Effector memory CD8-positive, alpha-beta T cell (primary cell): ENCODE results near the gene RAD51.
"Not testable (repeated sequence)": the region's sequence is repeated elsewhere in the genome, so short reads cannot be mapped to it uniquely, and the experiment has no call there.

ENCODE experiments used
- ATAC-seq: fragments of 150-1000 bp; cut with Tn5 transposase; replicated peaks from 2 replicates; pipeline ENCODE4 v1.10.0; 2021; ENCODE audit warnings: mild to moderate bottlenecking, moderate library complexity
- DNase-seq, 3 experiments: peaks; one replicate each; pipeline ENCODE4 v3.0.0; 2021
- H3K27ac Mint-ChIP-seq, 2 donors: one replicate each; pipeline ENCODE4 v1.8.0; 2022; ENCODE audit warnings: mild to moderate bottlenecking in 2 of 2, mixed read lengths in 2 of 2, moderate library complexity in 2 of 2
- H3K27me3 Mint-ChIP-seq, 2 donors: one replicate each; pipeline ENCODE4 v1.8.0; 2022; ENCODE audit warnings: mixed read lengths in 2 of 2
- H3K36me3 Mint-ChIP-seq: one replicate; pipeline ENCODE4 v1.8.0; 2022; ENCODE audit warnings: mild to moderate bottlenecking, moderate library complexity, mixed read lengths; ENCODE audit not compliant: insufficient read depth
- H3K4me1 Mint-ChIP-seq, 2 donors: one replicate each; pipeline ENCODE4 v1.8.0; 2022; ENCODE audit warnings: low read depth in 2 of 2, mixed read lengths in 2 of 2
- H3K4me3 Mint-ChIP-seq, 2 donors: one replicate each; pipeline ENCODE4 v1.8.0; 2022; ENCODE audit warnings: mild to moderate bottlenecking in 2 of 2, mixed read lengths in 2 of 2, moderate library complexity in 2 of 2
- H3K9me3 Mint-ChIP-seq, 2 donors: one replicate each; pipeline ENCODE4 v1.8.0; 2022; ENCODE audit warnings: mixed read lengths in 2 of 2
- total RNA-seq, 9 experiments: gene quantifications; one replicate each; lab custom pipeline; 2026; lab: John Stamatoyannopoulos, UW

RAD51 gene
- total RNA-seq, result 1.2 to 7.5 (median 2.8) reads per million in 9 experiments

GRCh38 chr15:40694688-40695468 lies at the start of gene RAD51:
Gene RAD51, plus strand, starts transcription at chr15:40695174. Its CDS starts 3,585 bp downstream, at chr15:40698759.
- peak within 1 kb of the TSS; percentile 96 to 97 for H3K27ac Mint-ChIP-seq
- peak; percentile 92 for ATAC-seq
- H3K9me3 Mint-ChIP-seq, result no peaks in the 10 kb centered on the region
- H3K27me3 Mint-ChIP-seq, result no peaks in the 10 kb centered on the region
- peaks cover 15 to 25% of the 10 kb centered on the region in 2 donors for H3K4me1 Mint-ChIP-seq
- peak within 1 kb of the TSS; percentile 94 to 97 for H3K4me3 Mint-ChIP-seq
- peak; percentile 90 to 92 (median 91) for DNase-seq
- H3K36me3 Mint-ChIP-seq, result peaks cover 19% of the 10 kb centered on the region

- H3K27me3 Mint-ChIP-seq, result no peaks in the 10 kb centered on the region
- H3K36me3 Mint-ChIP-seq, result no peaks in the 10 kb centered on the region
- DNase-seq, result no peak
- H3K27ac Mint-ChIP-seq, result no peak overlapping the region
- H3K9me3 Mint-ChIP-seq, result no peaks in the 10 kb centered on the region
- no peak for ATAC-seq
- peaks cover 0 to 5% of the 10 kb centered on the region in 2 donors for H3K4me1 Mint-ChIP-seq
- H3K4me3 Mint-ChIP-seq, result no peak overlapping the region
Measured at GRCh38 chr15:40647523-40647922, 47.5 kb upstream of the RAD51 start.

- no peak overlapping the region for H3K4me3 Mint-ChIP-seq
- ATAC-seq (no peak), DNase-seq (no peak)
- no peaks in the 10 kb centered on the region for H3K27me3 Mint-ChIP-seq
- H3K9me3 Mint-ChIP-seq, result no peaks in the 10 kb centered on the region
- peaks cover 0 to 5% of the 10 kb centered on the region in 2 donors for H3K4me1 Mint-ChIP-seq
- H3K36me3 Mint-ChIP-seq, result no peaks in the 10 kb centered on the region
- H3K27ac Mint-ChIP-seq, result no peak overlapping the region
Measured at GRCh38 chr15:40650479-40650878, 44.5 kb upstream of the RAD51 start.

GRCh38 chr15:40660686-40661085 lies 34.3 kb upstream of the RAD51 start:
- H3K36me3 Mint-ChIP-seq, result no peaks in the 10 kb centered on the region
- DNase-seq (no peak), ATAC-seq (no peak)
- no peak overlapping the region for H3K27ac Mint-ChIP-seq
- no peaks in the 10 kb centered on the region for H3K4me1 Mint-ChIP-seq
- H3K27me3 Mint-ChIP-seq, result no peaks in the 10 kb centered on the region
- no peak overlapping the region for H3K4me3 Mint-ChIP-seq
- no peaks in the 10 kb centered on the region for H3K9me3 Mint-ChIP-seq

GRCh38 chr15:40664909-40665308 lies 30.1 kb upstream of the RAD51 start:
- H3K4me3 Mint-ChIP-seq, result no peak overlapping the region
- H3K27ac Mint-ChIP-seq, result no peak overlapping the region
- no peaks in the 10 kb centered on the region for H3K9me3 Mint-ChIP-seq
- DNase-seq (no peak), ATAC-seq (no peak)
- H3K27me3 Mint-ChIP-seq, result no peaks in the 10 kb centered on the region
- H3K4me1 Mint-ChIP-seq, result no peaks in the 10 kb centered on the region
- no peaks in the 10 kb centered on the region for H3K36me3 Mint-ChIP-seq

GRCh38 chr15:40676290-40676689 lies 18.7 kb upstream of the RAD51 start:
- H3K4me3 Mint-ChIP-seq, H3K4me1 Mint-ChIP-seq, ATAC-seq: not testable (repeated sequence)

GRCh38 chr15:40676906-40677305 lies 18.1 kb upstream of the RAD51 start:
- H3K4me1 Mint-ChIP-seq, H3K27ac Mint-ChIP-seq, ATAC-seq: not testable (repeated sequence)

More at GRCh38 chr15:40676290-40676689, 18.7 kb upstream of the RAD51 start:
- not testable (repeated sequence) for DNase-seq, H3K9me3 Mint-ChIP-seq, H3K36me3 Mint-ChIP-seq, H3K27ac Mint-ChIP-seq, H3K27me3 Mint-ChIP-seq

GRCh38 chr15:40680151-40680550 lies 14.8 kb upstream of the RAD51 start:
- Mint-ChIP-seq H3K27ac (no peak overlapping the region), H3K9me3 (no peaks in the 10 kb centered on the region), H3K36me3 (peaks cover 3% of the 10 kb centered on the region), H3K4me3 (no peak overlapping the region), H3K27me3 (no peaks in the 10 kb centered on the region), H3K4me1 (peaks cover 0 to 8% of the 10 kb centered on the region in 2 donors)
- ATAC-seq (no peak), DNase-seq (no peak)

More at GRCh38 chr15:40676906-40677305, 18.1 kb upstream of the RAD51 start:
- DNase-seq, H3K4me3 Mint-ChIP-seq, H3K27me3 Mint-ChIP-seq, H3K36me3 Mint-ChIP-seq, H3K9me3 Mint-ChIP-seq: not testable (repeated sequence)

- not testable (repeated sequence) for H3K4me3 Mint-ChIP-seq, H3K4me1 Mint-ChIP-seq, ATAC-seq, H3K9me3 Mint-ChIP-seq, H3K27me3 Mint-ChIP-seq, H3K27ac Mint-ChIP-seq, DNase-seq, H3K36me3 Mint-ChIP-seq
Measured at GRCh38 chr15:40680959-40681358, 14.0 kb upstream of the RAD51 start.

GRCh38 chr15:40684381-40684780 lies 10.6 kb upstream of the RAD51 start:
- Mint-ChIP-seq H3K9me3 (no peaks in the 10 kb centered on the region), H3K36me3 (peaks cover 3% of the 10 kb centered on the region), H3K4me1 (no peaks in the 10 kb centered on the region), H3K27ac (no peak overlapping the region), H3K4me3 (no peak overlapping the region), H3K27me3 (no peaks in the 10 kb centered on the region)
- no peak for DNase-seq
- ATAC-seq, result no peak

- peaks cover 0 to 5% of the 10 kb centered on the region in 2 donors for H3K4me1 Mint-ChIP-seq
- DNase-seq, result no peak
- ATAC-seq, result no peak
- H3K27ac Mint-ChIP-seq, result peak overlapping the region in 1 of 2 donors; percentile 76
- H3K9me3 Mint-ChIP-seq, result no peaks in the 10 kb centered on the region
- peaks cover 3% of the 10 kb centered on the region for H3K36me3 Mint-ChIP-seq
- H3K4me3 Mint-ChIP-seq, result no peak overlapping the region
- H3K27me3 Mint-ChIP-seq, result no peaks in the 10 kb centered on the region
Measured at GRCh38 chr15:40685376-40685775, 9.6 kb upstream of the RAD51 start.

- ATAC-seq, result no peak
- no peak overlapping the region for H3K4me3 Mint-ChIP-seq
- peak overlapping the region; percentile 16 to 17 for H3K27ac Mint-ChIP-seq
Measured at GRCh38 chr15:40688932-40689799, 5.8 kb upstream of the RAD51 start.

GRCh38 chr15:40691737-40692136 lies 3.2 kb upstream of the RAD51 start:
- DNase-seq (no peak), ATAC-seq (no peak)
- Mint-ChIP-seq H3K27ac (no peak overlapping the region), H3K4me3 (no peak overlapping the region), H3K9me3 (no peaks in the 10 kb centered on the region), H3K4me1 (peaks cover 13 to 28% of the 10 kb centered on the region in 2 donors), H3K27me3 (no peaks in the 10 kb centered on the region), H3K36me3 (peaks cover 22% of the 10 kb centered on the region)

More at GRCh38 chr15:40688932-40689799, 5.8 kb upstream of the RAD51 start:
- Mint-ChIP-seq H3K27me3 (no peaks in the 10 kb centered on the region), H3K4me1 (peaks cover 5 to 14% of the 10 kb centered on the region in 2 donors), H3K9me3 (no peaks in the 10 kb centered on the region), H3K36me3 (peaks cover 13% of the 10 kb centered on the region)
- no peak for DNase-seq
